Measurements from ENCODE around the gene FGF21. TPM values are rescaled to one million over a fixed set of nuclear protein-coding genes. Genes with fewer than 3 reads are reported as not detected.
"Not testable (repeated sequence)": the region's sequence is repeated elsewhere in the genome, so short reads cannot be mapped to it uniquely, and the experiment has no call there.

FGF21 gene
- total RNA-seq, 1 donor from 2014 or later = not detected

GRCh38 chr19:48714759-48715675 is 40.3 kb upstream of the FGF21 start:
- Mint-ChIP-seq H3K9me3 (no peaks in the 10 kb centered on the region), H3K4me3 (peak overlapping the region; percentile 92)

GRCh38 chr19:48715681-48716171 is 39.6 kb upstream of the FGF21 start:
- Mint-ChIP-seq H3K27ac (peak overlapping the region; percentile 75), H3K9me3 (no peaks in the 10 kb centered on the region), H3K4me3 (peak overlapping the region; percentile 92), H3K27me3 (no peaks in the 10 kb centered on the region), H3K36me3 (peaks cover 3% of the 10 kb centered on the region), H3K4me1 (ENCODE audit: unreplicated experiment) (peaks cover 32% of the 10 kb centered on the region)
- no peak for TF ChIP-seq CTCF (conservative IDR thresholded peaks at IDR 0.05)
- no peak for DNase-seq (ENCODE audit: extremely low spot score, unreplicated experiment)

More at GRCh38 chr19:48714759-48715675, 40.3 kb upstream of the FGF21 start:
- DNase-seq (ENCODE audit: extremely low spot score, unreplicated experiment) = no peak
- no peak for TF ChIP-seq CTCF (conservative IDR thresholded peaks at IDR 0.05)
- Mint-ChIP-seq H3K27ac (peak overlapping the region; percentile 93), H3K4me1 (ENCODE audit: unreplicated experiment) (peaks cover 27% of the 10 kb centered on the region), H3K27me3 (no peaks in the 10 kb centered on the region), H3K36me3 (peaks cover 3% of the 10 kb centered on the region)

- Mint-ChIP-seq H3K4me3 (peak overlapping the region; percentile 77), H3K27ac (peak overlapping the region; percentile 20), H3K36me3 (no peaks in the 10 kb centered on the region), H3K9me3 (no peaks in the 10 kb centered on the region), H3K27me3 (no peaks in the 10 kb centered on the region), H3K4me1 (ENCODE audit: unreplicated experiment) (peaks cover 37% of the 10 kb centered on the region)
- TF ChIP-seq CTCF (conservative IDR thresholded peaks at IDR 0.05) = no peak
- DNase-seq (ENCODE audit: extremely low spot score, unreplicated experiment) = no peak
Observed at GRCh38 chr19:48716562-48717291, 38.6 kb upstream of the FGF21 start.

GRCh38 chr19:48718106-48718505 is 37.2 kb upstream of the FGF21 start:
- DNase-seq (ENCODE audit: extremely low spot score, unreplicated experiment); H3K36me3 Mint-ChIP-seq; H3K9me3 Mint-ChIP-seq; H3K4me3 Mint-ChIP-seq; H3K27ac Mint-ChIP-seq; H3K27me3 Mint-ChIP-seq: not testable (repeated sequence)
- H3K4me1 Mint-ChIP-seq (ENCODE audit: unreplicated experiment) = peaks cover 31% of the 10 kb centered on the region

- TF ChIP-seq CTCF (conservative IDR thresholded peaks at IDR 0.05) = no peak
- peaks cover 31% of the 10 kb centered on the region for H3K4me1 Mint-ChIP-seq (ENCODE audit: unreplicated experiment)
- H3K27me3 Mint-ChIP-seq = no peaks in the 10 kb centered on the region
- no peaks in the 10 kb centered on the region for H3K36me3 Mint-ChIP-seq
- H3K27ac Mint-ChIP-seq = peak overlapping the region; percentile 68
- no peak for DNase-seq (ENCODE audit: extremely low spot score, unreplicated experiment)
- peak overlapping the region; percentile 82 for H3K4me3 Mint-ChIP-seq
- no peaks in the 10 kb centered on the region for H3K9me3 Mint-ChIP-seq
Observed at GRCh38 chr19:48718711-48719231, 36.6 kb upstream of the FGF21 start.
